HG03342 (cell line): ENCODE data around the gene LRRTM4.
"Not testable (repeated sequence)": the region's sequence is repeated elsewhere in the genome, so short reads cannot be mapped to it uniquely, and the experiment has no call there.

Source experiments
- ATAC-seq: cut with Tn5 transposase; IDR thresholded peaks from one replicate; pipeline ENCODE4 v1.9.1; 2021; ENCODE audit warnings: mild to moderate bottlenecking, moderate library complexity; ENCODE audit not compliant: unreplicated experiment

Gene LRRTM4

DNA sequence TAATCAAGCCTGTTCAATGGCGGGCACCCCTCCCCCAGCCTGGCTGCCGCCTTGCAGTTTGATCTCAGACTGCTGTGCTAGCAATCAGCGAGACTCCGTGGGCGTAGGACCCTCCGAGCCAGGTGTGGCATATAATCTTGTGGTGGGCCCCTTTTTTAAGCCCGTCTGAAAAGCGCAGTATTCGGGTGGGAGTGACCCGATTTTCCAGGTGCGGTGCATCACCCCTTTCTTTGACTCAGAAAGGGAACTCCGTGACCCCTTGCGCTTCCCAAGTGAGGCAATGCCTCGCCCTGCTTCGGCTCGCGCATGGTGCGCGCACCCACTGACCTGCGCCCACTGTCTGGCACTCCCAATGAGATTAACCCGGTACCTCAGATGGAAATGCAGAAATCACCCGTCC is 740.9 kb downstream of the LRRTM4 start:
- not testable (repeated sequence) for ATAC-seq

- ATAC-seq: no peak
Measured at GRCh38 chr2:76763276-76763675, 758.9 kb downstream of the LRRTM4 start.

- ATAC-seq: no peak
Measured at GRCh38 chr2:76760367-76760704, 761.8 kb downstream of the LRRTM4 start.

DNA sequence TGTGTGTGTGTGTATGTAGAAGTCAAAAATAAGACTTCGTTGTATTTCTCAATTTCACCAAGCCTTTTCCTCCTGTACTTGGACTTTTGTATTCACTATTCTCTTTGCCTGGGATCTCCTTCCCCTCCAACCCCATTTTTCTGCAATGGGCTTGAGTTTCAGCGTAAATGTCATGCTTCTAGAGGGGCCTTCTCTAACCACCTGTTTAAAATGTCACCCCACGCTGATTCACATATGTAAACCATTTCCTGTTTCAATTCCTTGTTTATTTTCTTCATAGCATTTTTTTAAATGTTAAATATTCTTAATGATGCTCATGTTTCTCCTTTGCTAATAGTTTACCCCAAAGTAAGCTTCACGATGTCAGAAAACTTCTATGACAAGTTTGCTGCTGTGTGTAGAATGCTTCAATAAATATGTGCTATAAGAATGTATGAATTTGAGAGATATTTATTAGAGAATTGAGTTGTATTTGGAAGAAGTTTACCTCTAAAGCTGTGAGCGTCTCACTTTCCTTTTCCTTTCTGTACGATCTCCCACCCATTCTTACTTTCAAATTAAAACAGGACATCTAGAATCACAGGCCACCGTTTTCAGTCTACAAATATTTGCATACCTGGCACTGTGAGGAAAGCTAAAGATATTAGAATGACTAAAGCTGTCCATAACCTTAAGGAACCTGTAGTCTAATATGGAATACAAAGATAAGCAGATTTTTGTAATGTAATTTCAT is 762.4 kb downstream of the LRRTM4 start:
- no peak for ATAC-seq

DNA sequence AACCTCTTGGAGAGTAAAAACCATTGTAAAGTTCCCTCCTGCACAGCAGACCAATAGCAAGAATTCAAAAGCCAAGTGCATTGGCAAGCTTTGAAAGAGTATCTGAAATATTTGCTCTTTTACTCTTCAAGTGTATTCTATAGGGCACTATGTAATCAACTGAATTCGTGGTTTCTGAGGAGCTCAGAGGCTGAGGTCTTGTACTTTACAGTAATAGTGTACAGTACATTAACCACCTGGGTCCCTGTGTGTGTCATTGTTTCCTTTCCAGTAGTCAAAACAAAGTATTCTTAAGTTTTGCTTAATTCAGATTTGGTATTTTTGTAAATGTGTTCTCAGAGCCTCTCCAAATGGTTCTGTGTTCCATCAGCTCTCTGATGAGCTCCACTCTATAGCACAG is 769.7 kb downstream of the LRRTM4 start:
- no peak for ATAC-seq

DNA sequence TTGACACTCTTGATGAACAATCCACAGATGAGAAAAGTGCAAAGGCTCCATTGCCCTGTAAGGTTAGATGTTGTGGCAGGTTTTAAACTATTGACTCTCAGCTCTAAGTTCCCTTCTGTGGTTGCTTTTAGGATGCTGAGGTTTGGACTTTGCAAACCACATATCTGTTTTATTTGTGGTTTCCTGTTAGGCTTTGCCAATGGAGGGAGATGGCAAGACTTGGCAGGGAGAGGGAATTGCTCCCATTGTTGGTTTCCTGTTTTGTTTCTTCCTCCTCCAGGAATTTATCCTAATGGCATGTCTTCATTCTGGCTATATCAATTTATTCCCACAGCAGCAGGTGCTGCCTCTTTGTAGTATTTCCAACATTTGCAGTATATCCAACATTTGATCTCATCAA is 772.3 kb downstream of the LRRTM4 start:
- ATAC-seq: no peak

- no peak for ATAC-seq
Measured at GRCh38 chr2:76748581-76749296, 773.4 kb downstream of the LRRTM4 start.

DNA sequence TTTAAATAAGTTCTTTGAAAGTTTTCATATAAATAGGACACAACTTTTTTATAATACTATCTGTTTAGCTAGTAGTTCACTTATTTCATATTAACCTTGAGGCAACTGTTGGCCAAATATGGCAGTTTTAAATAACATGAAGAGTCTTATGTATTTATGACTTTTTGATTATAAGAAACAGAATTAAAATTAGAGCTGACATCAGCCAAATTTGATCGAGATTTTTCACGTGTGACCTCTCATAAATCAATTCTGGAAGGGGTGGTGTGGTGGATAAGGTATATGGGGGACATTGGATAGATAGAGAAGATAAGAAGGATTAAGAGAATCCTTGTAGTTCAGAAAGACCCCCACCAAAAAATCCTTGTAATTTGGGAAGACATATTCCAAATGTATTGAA is 776.6 kb downstream of the LRRTM4 start:
- ATAC-seq: no peak

GRCh38 chr2:76737607-76738006 is 784.6 kb downstream of the LRRTM4 start:
- no peak for ATAC-seq

GRCh38 chr2:76733736-76734135 is 788.4 kb downstream of the LRRTM4 start:
- no peak for ATAC-seq

- no peak for ATAC-seq
Measured at GRCh38 chr2:76731157-76731556, 791.0 kb downstream of the LRRTM4 start.

- ATAC-seq: no peak
Measured at GRCh38 chr2:76730021-76730420, 792.2 kb downstream of the LRRTM4 start.

DNA sequence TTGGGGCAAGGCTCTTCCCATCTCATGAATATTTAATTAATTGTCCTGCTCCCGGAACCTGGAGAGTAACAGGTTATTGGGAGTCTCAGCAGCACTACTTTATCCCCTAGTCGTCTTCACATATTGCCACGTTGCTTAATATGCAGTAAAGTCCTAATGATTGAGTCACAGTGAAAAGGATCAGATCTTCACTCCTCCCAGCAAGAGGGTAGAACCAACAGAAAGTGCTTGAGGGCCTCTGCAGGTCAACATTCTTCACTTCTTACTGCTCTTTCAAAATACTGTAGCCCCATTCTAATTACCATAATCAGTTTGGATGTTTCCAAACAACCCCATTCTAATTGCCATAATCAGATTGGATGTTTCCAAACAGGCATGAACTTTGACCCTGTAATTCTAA is 801.0 kb downstream of the LRRTM4 start:
- ATAC-seq: no peak

DNA sequence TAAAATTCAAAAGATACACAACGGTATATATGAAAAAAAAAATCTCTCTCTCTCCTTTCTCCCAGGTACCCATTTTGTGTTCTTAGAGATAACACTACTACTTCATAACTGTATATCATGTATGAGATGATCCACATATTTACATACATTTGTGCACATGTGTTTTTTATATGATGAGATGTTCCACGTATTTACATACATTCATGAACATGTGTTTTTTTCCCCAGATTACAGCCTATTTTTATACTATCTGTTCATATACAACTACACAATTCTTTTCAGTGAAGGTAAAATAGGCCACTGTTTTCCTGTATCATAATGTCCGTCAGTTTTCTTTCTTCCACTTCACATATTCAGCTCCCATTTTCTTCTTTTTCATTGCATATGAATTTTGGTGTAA is 808.9 kb downstream of the LRRTM4 start:
- no peak for ATAC-seq

DNA sequence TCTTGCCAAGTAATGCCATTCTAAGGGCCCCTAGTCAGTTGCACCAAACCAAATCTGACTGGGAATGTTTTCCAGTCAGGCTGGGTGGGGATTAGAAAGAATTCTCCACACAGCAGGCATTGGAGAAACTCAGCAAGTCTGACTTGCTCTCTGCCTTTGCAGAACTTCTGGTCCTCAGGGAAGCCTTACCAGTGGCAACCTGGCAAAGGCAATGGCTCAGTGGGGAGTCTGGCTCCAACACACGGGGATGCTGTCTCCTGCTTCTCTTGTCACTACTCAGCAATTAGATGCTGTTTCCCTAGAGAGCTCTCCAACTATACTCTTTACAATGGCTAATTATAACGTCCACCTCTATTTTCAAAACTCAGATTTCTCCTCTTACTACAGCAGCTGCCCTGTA is 810.7 kb downstream of the LRRTM4 start:
- ATAC-seq: no peak

GRCh38 chr2:76700894-76701293 is 821.3 kb downstream of the LRRTM4 start:
- no peak for ATAC-seq

DNA sequence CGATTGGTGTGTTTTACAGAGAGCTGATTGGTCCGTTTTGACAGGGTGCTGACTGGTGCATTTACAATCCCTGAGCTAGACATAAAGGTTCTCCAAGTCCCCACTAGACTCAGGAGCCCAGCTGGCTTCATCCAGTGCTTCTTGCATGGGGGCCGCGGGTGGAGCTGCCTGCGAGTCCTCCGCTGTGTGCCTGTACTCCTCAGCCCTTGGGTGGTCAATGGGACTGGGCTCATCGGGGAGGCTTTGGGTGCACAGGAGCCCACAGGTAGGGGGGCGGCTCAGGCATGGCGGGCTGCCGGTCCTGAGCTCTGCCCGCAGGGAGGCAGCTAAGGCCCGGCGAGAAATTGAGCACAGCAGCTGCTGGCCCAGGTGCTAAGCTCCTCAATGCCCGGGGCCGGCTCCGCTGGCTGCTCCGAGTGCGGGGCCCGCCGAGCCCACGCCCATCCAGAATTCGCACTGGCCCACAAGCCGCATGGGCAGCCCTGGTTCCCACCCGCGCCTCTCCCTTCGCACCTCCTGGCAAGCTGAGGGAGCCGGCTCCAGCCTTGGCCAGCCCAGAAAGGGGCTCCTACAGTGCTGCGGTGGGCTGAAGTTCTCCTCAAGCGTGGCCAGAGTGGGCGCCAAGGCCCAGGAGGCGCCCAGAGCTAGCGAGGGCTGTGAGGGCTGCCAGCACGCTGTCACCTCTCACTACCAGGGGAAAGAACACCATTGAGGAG is 824.0 kb downstream of the LRRTM4 start:
- ATAC-seq: not testable (repeated sequence)
